Stimulated activated CD8-positive, alpha-beta memory T cell treated with anti-CD3 and anti-CD28 coated beads, Interleukin-15, amount 100 ng/mL, for 1 hour (primary cell): ENCODE data around the gene RLN3.
"Not testable (repeated sequence)": the region's sequence is repeated elsewhere in the genome, so short reads cannot be mapped to it uniquely, and the experiment has no call there.

Experiments
- DNase-seq: peaks from one replicate; pipeline ENCODE4 v3.0.0-alpha.2; 2020; ENCODE audit warnings: low read depth

The RLN3 gene

DNA sequence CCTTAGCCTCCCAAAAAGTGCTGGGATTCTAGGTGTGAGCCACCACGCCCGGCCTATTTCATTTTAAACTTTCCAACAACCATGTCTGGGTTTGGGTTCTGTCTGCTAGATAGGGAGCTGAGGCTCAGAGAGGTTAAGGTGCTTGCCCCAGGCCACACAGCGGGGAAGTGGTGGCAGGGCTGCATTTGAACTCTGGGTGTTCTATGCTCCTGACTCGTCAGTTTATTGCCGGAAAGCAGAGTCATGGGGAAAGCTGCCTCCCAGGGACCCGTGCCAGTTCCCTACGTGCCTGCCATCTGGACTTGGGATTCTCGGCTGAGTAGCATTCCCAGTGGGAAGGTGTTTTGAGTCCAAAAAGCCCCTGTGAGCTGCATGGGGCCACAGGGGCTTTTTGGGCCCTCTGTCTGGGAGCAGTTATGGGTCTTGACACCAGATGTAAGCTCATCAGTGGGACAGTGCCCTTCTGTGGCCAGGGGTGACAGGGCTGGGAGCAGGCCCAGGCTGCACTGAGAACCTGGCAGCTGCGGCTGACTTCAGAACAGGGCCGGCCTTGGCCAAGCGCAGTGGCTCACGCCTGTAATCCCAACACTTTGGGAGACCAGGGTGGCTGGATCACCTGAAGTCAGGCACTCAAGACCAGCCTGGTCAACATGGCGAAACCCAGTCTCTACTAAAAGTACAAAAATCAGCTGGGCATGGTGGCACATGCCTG, 32.8 kb upstream of the RLN3 start:
- DNase-seq: no peak

DNA sequence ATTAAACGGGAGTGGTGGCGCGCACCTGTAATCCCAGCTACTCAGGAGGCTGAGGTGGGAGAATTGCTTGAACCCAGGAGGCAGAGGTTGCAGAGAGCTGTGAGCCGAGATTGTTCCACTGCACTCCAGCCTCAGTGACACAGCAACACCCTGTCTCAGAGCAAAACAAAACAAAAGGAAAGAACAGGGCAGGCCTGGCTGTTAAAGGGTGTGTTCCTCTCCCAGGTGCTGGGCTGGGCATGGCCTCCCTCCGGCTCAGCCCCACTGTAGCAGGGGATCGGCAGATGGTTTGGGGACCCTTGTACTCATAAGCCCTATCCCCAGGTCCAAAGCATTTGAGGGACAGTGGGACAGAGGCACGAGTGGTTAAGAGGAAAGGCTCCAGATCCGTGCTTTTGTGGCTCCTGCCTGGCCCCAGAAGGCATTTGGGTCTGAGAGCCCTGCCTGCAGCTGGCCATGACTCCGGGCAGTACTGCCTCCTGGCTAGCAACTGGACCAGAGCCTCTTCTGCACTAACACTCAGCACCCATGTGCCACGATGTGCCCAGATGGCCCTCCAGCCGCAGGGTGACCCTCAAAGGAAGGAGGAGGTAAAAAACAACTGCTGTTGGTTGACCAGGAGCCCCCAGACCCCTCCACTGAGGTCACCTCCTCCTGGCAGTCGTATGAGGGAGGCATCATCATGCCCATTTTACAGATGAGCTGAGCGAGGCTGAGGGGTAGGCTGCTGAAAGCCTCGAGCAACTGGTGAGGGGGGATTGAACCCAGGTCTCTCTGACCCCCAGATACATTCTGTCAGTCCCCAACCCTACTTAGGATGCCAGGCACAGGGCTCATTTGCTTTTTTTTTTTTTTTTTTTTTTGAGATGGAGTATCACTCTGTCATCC, 31.8 kb upstream of the RLN3 start:
- DNase-seq: no peak

GRCh38 chr19:13996928-13997630, 30.9 kb upstream of the RLN3 start:
- DNase-seq: no peak

GRCh38 chr19:13997631-13997962, 30.4 kb upstream of the RLN3 start:
- DNase-seq: no peak

DNA sequence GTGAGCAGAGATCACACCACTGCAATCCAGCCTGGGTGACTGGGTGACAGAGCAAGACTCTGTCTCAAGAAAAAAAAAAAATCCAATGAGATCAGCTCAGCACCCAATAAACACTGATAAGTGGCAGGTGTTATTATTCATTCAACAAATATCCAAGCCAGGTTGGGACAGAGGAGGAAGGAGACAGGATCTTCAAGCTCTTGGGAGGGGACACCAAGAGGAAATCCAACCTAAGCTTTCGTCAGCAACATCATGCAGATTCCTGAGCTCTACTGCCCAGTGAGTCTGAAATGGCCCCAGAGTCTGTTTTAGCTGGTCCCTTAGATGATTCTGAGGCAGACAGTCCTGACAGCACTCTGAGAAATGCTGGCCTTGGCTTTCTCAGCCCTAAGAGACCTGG, 29.5 kb upstream of the RLN3 start:
- DNase-seq: no peak

DNA sequence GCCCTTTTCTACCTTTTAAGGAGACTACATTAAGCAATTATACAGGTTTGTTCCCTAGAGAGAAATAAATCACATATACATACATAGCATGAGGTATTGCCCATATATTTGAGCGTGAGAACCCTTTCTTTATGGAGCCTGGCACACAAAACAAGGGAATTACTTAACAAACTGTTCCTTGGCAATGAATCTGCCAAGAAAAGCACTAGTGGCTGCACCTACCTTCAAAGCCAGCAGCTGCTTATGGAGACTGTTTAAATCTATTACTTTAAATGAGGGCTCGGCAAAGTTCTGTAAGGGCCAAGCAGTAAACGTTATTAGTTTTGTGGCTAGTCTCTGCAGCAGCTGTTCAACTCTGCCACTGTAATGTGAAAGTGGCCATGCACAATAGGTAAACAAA, 28.9 kb upstream of the RLN3 start:
- no peak for DNase-seq

DNA sequence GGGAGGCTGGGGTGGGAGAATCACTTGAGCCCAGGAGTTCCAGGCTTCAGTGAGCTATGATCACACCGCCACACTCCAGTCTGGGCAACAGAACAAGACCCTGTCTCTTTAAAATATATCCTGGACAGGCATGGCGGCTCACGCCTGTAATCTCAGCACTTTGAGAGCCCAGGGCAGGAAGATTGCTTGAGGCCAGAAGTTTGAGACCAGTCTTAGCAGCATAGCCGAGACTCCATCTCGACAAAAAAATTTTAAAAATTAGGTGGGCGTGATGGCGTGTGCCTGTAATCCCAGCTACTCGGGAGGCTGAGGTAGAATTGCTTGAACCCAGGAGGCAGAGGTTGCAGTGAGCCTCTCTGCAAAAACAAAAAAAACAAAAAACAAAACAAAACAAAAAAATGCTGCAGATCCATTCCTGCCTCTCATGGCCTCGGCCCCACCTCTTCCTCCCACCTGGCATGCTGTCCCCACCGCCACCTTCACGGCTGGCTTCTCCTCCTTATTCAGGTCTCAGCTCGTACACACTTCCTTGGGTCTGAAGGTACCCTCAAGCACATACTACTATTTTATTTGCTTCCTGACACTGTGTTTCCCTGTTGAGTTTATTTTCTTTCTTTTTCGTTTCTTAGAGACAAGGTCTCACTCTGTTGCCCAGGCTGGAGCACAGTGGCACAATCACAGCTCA, 27.1 kb upstream of the RLN3 start:
- no peak for DNase-seq

GRCh38 chr19:14002571-14003250, 25.2 kb upstream of the RLN3 start:
- DNase-seq: no peak

GRCh38 chr19:14003251-14004055, 24.5 kb upstream of the RLN3 start:
- no peak for DNase-seq

GRCh38 chr19:14004619-14005348, 23.2 kb upstream of the RLN3 start:
- DNase-seq: no peak

- DNase-seq: peak; percentile 91
Observed at GRCh38 chr19:14005349-14006084, 22.4 kb upstream of the RLN3 start.

- DNase-seq: peak; percentile 100
Observed at GRCh38 chr19:14006085-14006765, 21.7 kb upstream of the RLN3 start, which contains the start of gene RFX1. Gene RFX1, minus strand, starts transcription at chr19:14006320. Its CDS starts 12,477 bp downstream, at chr19:13993843.

GRCh38 chr19:14006766-14007562, 21.0 kb upstream of the RLN3 start:
- no peak for DNase-seq

DNA sequence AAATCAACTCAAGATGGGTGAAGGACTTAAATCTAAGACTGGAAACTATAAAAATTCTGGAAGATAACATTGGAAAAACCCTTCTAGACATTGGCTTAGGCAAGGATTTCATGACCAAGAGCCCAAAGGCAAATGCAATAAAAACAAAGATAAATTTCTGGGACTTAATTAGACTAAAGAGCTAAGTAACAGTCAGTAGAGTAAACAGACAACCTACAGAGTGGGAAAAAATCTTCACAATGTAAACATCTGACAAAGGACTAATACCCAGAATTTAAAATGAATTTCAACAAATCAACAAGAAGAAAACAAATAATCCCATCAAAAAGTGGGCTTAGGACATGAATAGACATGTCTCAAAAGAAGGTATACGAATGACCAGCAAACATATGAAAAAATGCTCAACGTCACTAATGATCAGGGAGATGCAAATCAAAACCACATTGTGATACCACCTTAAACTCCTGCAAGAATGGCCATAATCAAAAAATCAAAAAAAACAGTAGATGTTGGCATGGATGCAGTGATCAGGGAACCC, 15.5 kb upstream of the RLN3 start:
- no peak for DNase-seq

DNA sequence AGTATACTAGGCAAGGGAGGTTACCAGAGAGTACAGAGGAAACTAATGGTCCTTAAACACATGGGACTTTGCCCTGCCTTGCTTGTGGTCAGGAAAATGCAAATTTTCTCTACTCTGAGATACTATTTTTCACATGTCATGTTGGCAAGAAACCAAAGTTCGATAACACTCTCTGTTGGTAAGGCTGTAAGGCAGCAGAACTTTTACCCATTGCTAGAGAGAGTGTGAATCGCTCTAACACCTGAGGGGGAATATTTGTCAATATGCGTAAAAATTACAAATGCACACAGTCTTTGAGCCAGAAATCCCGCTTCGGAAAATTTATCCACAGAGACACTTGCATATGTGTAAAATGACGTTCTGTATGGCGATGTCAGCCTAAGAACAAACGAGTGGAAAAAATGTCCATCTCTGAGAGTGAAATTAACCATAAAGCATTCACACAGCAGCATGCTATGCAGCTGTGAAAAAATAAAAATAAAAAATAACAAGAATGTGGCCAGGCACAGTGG, 12.4 kb upstream of the RLN3 start:
- DNase-seq: no peak

GRCh38 chr19:14019100-14019499, 8.8 kb upstream of the RLN3 start:
- no peak for DNase-seq

DNA sequence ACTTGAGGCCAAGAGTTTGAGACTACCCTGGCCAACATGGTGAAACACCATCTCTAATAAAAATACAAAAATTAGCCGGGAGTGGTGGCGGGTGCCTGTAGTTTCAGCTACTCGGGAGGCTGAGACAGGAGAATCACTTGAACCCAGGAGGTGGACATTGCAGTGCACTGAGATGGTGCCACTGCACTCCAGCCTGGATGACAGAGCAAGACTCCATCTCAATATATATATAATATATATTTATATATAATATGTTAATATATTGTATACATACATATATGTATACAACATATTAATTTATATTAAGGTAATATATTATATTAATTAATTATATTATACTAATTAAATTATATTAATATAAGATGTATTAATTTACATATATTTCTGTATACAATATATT, 8.2 kb upstream of the RLN3 start:
- DNase-seq: not testable (repeated sequence)
